Progenitor cell of endocrine pancreas (in vitro differentiated cells): ENCODE data around the gene GVQW3. TPM values are rescaled to one million over a fixed set of nuclear protein-coding genes. Genes with fewer than 3 reads are reported as not detected.

Experiments used
- DNase-seq: peaks from one replicate; pipeline ENCODE4 v3.0.0; 2021; ENCODE audit warnings: low spot score; ENCODE audit not compliant: unreplicated experiment
- H3K27ac Mint-ChIP-seq: 2 replicates; pipeline ENCODE4 v1.8.0; 2021; ENCODE audit warnings: mild to moderate bottlenecking, moderate library complexity, mixed read lengths
- H3K27me3 Mint-ChIP-seq: 2 replicates; pipeline ENCODE4 v1.8.0; 2021; ENCODE audit warnings: mixed read lengths
- H3K36me3 Mint-ChIP-seq: 2 replicates; pipeline ENCODE4 v1.8.0; 2022; ENCODE audit warnings: mixed read lengths; ENCODE audit not compliant: insufficient read depth
- H3K4me1 Mint-ChIP-seq: 2 replicates; pipeline ENCODE4 v1.8.0; 2021; ENCODE audit warnings: low read depth, mixed read lengths
- H3K4me3 Mint-ChIP-seq: 2 replicates; pipeline ENCODE4 v1.8.0; 2021; ENCODE audit warnings: low read depth, mild to moderate bottlenecking, moderate library complexity, mixed read lengths
- H3K9me3 Mint-ChIP-seq: 2 replicates; pipeline ENCODE4 v1.8.0; 2021; ENCODE audit warnings: low read depth, mixed read lengths
- CTCF ChIP-seq: fragments of 200-600 bp; sonication (generic); IDR thresholded peaks from one replicate; pipeline ENCODE4 v1.5.0; 2021; ENCODE audit warnings: antibody characterized with exemption, mild to moderate bottlenecking; ENCODE audit not compliant: unreplicated experiment
- total RNA-seq: library from RNA; stranded (reverse); gene quantifications from 2 replicates; pipeline ENCODE4 v1.2.1, GENCODE V29; 2021

Gene GVQW3
- total RNA-seq, 1 donor from 2014 or later, result 17.5 TPM

- Mint-ChIP-seq H3K4me3 (no peak overlapping the region), H3K36me3 (no peaks in the 10 kb centered on the region), H3K4me1 (peaks cover 1% of the 10 kb centered on the region), H3K27me3 (no peaks in the 10 kb centered on the region), H3K9me3 (no peaks in the 10 kb centered on the region), H3K27ac (no peak overlapping the region)
- no peak for TF ChIP-seq CTCF
- no peak for DNase-seq
Observed at GRCh38 chr11:76406359-76406758, 25.2 kb downstream of the GVQW3 start.

GRCh38 chr11:76408171-76408965, 27.2 kb downstream of the GVQW3 start:
- peaks cover 3% of the 10 kb centered on the region for H3K27me3 Mint-ChIP-seq
- TF ChIP-seq CTCF, result no peak
- no peak overlapping the region for H3K4me3 Mint-ChIP-seq
- peak overlapping the region; percentile 9 for H3K27ac Mint-ChIP-seq
- no peaks in the 10 kb centered on the region for H3K9me3 Mint-ChIP-seq
- H3K36me3 Mint-ChIP-seq, result no peaks in the 10 kb centered on the region
- peaks cover 1% of the 10 kb centered on the region for H3K4me1 Mint-ChIP-seq
- no peak for DNase-seq

GRCh38 chr11:76410851-76411357, 29.8 kb downstream of the GVQW3 start:
- no peak for DNase-seq
- H3K27ac Mint-ChIP-seq, result no peak overlapping the region
- no peak for TF ChIP-seq CTCF
- H3K9me3 Mint-ChIP-seq, result no peaks in the 10 kb centered on the region
- H3K27me3 Mint-ChIP-seq, result peaks cover 8% of the 10 kb centered on the region
- no peaks in the 10 kb centered on the region for H3K36me3 Mint-ChIP-seq
- H3K4me1 Mint-ChIP-seq, result peaks cover 1% of the 10 kb centered on the region
- no peak overlapping the region for H3K4me3 Mint-ChIP-seq

- no peak for DNase-seq
- peaks cover 8% of the 10 kb centered on the region for H3K27me3 Mint-ChIP-seq
- H3K9me3 Mint-ChIP-seq, result no peaks in the 10 kb centered on the region
- no peaks in the 10 kb centered on the region for H3K36me3 Mint-ChIP-seq
- H3K4me1 Mint-ChIP-seq, result no peaks in the 10 kb centered on the region
- H3K4me3 Mint-ChIP-seq, result no peak overlapping the region
- TF ChIP-seq CTCF, result no peak
- H3K27ac Mint-ChIP-seq, result no peak overlapping the region
Observed at GRCh38 chr11:76415073-76415472, 34.0 kb downstream of the GVQW3 start.

GRCh38 chr11:76419896-76420295, 38.8 kb downstream of the GVQW3 start:
- H3K27ac Mint-ChIP-seq, result no peak overlapping the region
- H3K27me3 Mint-ChIP-seq, result peaks cover 5% of the 10 kb centered on the region
- H3K9me3 Mint-ChIP-seq, result no peaks in the 10 kb centered on the region
- TF ChIP-seq CTCF, result no peak
- no peaks in the 10 kb centered on the region for H3K36me3 Mint-ChIP-seq
- no peak overlapping the region for H3K4me3 Mint-ChIP-seq
- H3K4me1 Mint-ChIP-seq, result no peaks in the 10 kb centered on the region
- no peak for DNase-seq
